RWPE2 (cell line): ENCODE results near the gene C19orf44.

ENCODE experiments used
- ATAC-seq: fragments of 200-7000 bp; cut with Tn5 transposase; 3 replicates; pipeline ENCODE4 v1.9.1; 2021; ENCODE audit warnings: low read depth
- DNase-seq: peaks from one replicate; pipeline ENCODE4 v3.0.0-alpha.2; 2020; ENCODE audit warnings: low spot score
- H3K27ac ChIP-seq: fragments of 450-650 bp; 2 replicates; pipeline ENCODE4 v1.5.1; 2017; ENCODE audit warnings: mild to moderate bottlenecking; ENCODE audit not compliant: poor library complexity, severe bottlenecking
- H3K27me3 ChIP-seq: fragments of 250-450 bp; sonication (Bioruptor Pico); 2 replicates; pipeline ENCODE4 v1.5.1; 2021; ENCODE audit warnings: mild to moderate bottlenecking, moderate library complexity; ENCODE audit not compliant: insufficient read depth, poor library complexity, severe bottlenecking
- H3K36me3 ChIP-seq: fragments of 250-450 bp; sonication (Bioruptor Pico); 2 replicates; pipeline ENCODE4 v1.5.1; 2020; ENCODE audit warnings: low read depth, mild to moderate bottlenecking, moderate library complexity
- H3K4me1 ChIP-seq: fragments of 250-450 bp; sonication (Bioruptor Pico); 2 replicates; pipeline ENCODE4 v1.5.1; 2021; ENCODE audit warnings: mild to moderate bottlenecking, moderate library complexity; ENCODE audit not compliant: insufficient read depth, poor library complexity, severe bottlenecking
- H3K4me3 ChIP-seq: fragments of 250-450 bp; sonication (Bioruptor Pico); 2 replicates; pipeline ENCODE4 v1.5.1; 2021; ENCODE audit warnings: mild to moderate bottlenecking, moderate library complexity; ENCODE audit not compliant: severe bottlenecking
- H3K9me3 ChIP-seq: fragments of 250-450 bp; sonication (Bioruptor Pico); 2 replicates; pipeline ENCODE4 v1.5.1; 2021; ENCODE audit warnings: mild to moderate bottlenecking, moderate library complexity; ENCODE audit not compliant: severe bottlenecking
- TF ChIP-seq, protein P1 (sequence below): fragments of 450-650 bp; IDR thresholded peaks from one replicate; pipeline ENCODE4 v1.5.1; 2017; ENCODE audit warnings: mild to moderate bottlenecking, moderate library complexity; ENCODE audit not compliant: poor library complexity, severe bottlenecking

Gene C19orf44

GRCh38 chr19:16516923-16517610, 20.9 kb downstream of the C19orf44 start:
- H3K36me3 ChIP-seq = peaks cover 47% of the 10 kb centered on the region
- ATAC-seq (peak; percentile 7; the same call in 1 of the 3 replicates), DNase-seq (no peak)
- H3K9me3 ChIP-seq = no peaks in the 10 kb centered on the region
- H3K4me3 ChIP-seq = no peak overlapping the region
- TF ChIP-seq, protein P1, sequence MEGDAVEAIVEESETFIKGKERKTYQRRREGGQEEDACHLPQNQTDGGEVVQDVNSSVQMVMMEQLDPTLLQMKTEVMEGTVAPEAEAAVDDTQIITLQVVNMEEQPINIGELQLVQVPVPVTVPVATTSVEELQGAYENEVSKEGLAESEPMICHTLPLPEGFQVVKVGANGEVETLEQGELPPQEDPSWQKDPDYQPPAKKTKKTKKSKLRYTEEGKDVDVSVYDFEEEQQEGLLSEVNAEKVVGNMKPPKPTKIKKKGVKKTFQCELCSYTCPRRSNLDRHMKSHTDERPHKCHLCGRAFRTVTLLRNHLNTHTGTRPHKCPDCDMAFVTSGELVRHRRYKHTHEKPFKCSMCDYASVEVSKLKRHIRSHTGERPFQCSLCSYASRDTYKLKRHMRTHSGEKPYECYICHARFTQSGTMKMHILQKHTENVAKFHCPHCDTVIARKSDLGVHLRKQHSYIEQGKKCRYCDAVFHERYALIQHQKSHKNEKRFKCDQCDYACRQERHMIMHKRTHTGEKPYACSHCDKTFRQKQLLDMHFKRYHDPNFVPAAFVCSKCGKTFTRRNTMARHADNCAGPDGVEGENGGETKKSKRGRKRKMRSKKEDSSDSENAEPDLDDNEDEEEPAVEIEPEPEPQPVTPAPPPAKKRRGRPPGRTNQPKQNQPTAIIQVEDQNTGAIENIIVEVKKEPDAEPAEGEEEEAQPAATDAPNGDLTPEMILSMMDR = no peak
- H3K27me3 ChIP-seq = no peaks in the 10 kb centered on the region
- H3K27ac ChIP-seq = no peak overlapping the region
- H3K4me1 ChIP-seq = no peaks in the 10 kb centered on the region

DNA sequence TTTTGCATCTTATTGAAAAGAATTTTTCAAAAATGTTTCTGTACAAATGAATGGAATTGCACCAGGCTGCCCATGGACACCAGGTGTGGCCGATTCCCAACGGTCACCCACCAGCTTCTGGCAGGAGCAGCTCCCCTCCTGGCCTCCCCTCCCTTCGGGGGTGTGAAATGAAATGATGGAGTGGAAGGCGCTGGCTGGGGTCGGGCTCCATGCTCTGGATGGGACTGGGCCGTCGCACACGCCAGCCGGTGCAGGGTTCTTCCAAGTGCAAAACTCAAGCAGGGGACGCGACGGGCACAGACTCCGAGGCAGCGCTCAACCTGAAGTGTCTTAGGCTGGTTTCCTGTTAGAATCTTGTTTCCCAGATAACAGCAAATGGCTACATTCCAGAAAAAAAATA, 21.9 kb downstream of the C19orf44 start:
- no peak for DNase-seq
- TF ChIP-seq, protein P1 = no peak
- H3K27ac ChIP-seq = no peak overlapping the region
- H3K4me3 ChIP-seq = no peak overlapping the region
- no peaks in the 10 kb centered on the region for H3K4me1 ChIP-seq
- no peaks in the 10 kb centered on the region for H3K9me3 ChIP-seq
- no peak for ATAC-seq
- no peaks in the 10 kb centered on the region for H3K27me3 ChIP-seq
- peaks cover 55% of the 10 kb centered on the region for H3K36me3 ChIP-seq

GRCh38 chr19:16518483-16519229, 22.5 kb downstream of the C19orf44 start:
- peaks cover 61% of the 10 kb centered on the region for H3K36me3 ChIP-seq
- no peaks in the 10 kb centered on the region for H3K4me1 ChIP-seq
- no peaks in the 10 kb centered on the region for H3K9me3 ChIP-seq
- no peak overlapping the region for H3K4me3 ChIP-seq
- H3K27me3 ChIP-seq = no peaks in the 10 kb centered on the region
- ATAC-seq (no peak), DNase-seq (no peak)
- H3K27ac ChIP-seq = no peak overlapping the region
- TF ChIP-seq, protein P1 = no peak

DNA sequence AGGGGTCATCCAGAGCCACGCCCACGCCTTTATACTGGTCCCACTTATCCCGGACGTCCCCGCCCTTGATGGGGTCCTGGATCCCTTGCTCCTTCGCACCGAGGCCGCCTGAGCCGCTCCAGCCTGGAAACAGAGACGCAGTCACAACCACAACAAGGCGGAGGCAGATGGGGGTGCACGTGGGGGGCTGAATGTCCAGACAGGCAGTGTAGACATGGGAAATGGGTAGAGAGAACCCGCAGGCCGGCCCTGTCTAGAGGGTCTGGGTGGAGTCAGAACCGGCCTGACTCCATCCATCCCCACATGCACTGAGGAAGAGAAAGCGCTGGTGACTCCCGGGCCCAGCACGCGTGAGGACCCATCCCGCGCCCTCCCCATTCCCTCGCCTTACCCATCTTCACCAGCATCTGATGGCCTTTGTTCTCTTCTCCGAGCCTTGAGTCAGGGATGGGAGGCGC, 23.1 kb downstream of the C19orf44 start:
- DNase-seq = peak; percentile 58
- Histone ChIP-seq H3K4me1 (no peaks in the 10 kb centered on the region), H3K27me3 (no peaks in the 10 kb centered on the region), H3K9me3 (no peaks in the 10 kb centered on the region), H3K36me3 (peaks cover 67% of the 10 kb centered on the region), H3K4me3 (no peak overlapping the region), H3K27ac (no peak overlapping the region)
- TF ChIP-seq, protein P1 = no peak
- no peak for ATAC-seq
